Memory B cell (primary cell): ENCODE results near the gene IGF2BP2.

Source experiments
- ATAC-seq: fragments of 150-1000 bp; cut with Tn5 transposase; 2 replicates; pipeline ENCODE4 v1.10.0; 2021; ENCODE audit warnings: low read depth, mild to moderate bottlenecking, moderate library complexity
- DNase-seq, 2 donors: peaks; one replicate each; pipeline ENCODE4 v3.0.0; 2022; ENCODE audit warnings: low spot score in 2 of 2
- H3K27ac Mint-ChIP-seq: one replicate; pipeline ENCODE4 v1.8.0; 2022; ENCODE audit warnings: mild to moderate bottlenecking, moderate library complexity, mixed read lengths
- H3K27me3 Mint-ChIP-seq: one replicate; pipeline ENCODE4 v1.8.0; 2022; ENCODE audit warnings: mixed read lengths
- H3K36me3 Mint-ChIP-seq: one replicate; pipeline ENCODE4 v1.8.0; 2022; ENCODE audit warnings: mild to moderate bottlenecking, mixed read lengths
- H3K4me1 Mint-ChIP-seq: one replicate; pipeline ENCODE4 v1.8.0; 2022; ENCODE audit warnings: mixed read lengths
- H3K4me3 Mint-ChIP-seq: one replicate; pipeline ENCODE4 v1.8.0; 2022; ENCODE audit warnings: mild to moderate bottlenecking, moderate library complexity, mixed read lengths
- H3K9me3 Mint-ChIP-seq: one replicate; pipeline ENCODE4 v1.8.0; 2022; ENCODE audit warnings: mixed read lengths

IGF2BP2 gene

DNA sequence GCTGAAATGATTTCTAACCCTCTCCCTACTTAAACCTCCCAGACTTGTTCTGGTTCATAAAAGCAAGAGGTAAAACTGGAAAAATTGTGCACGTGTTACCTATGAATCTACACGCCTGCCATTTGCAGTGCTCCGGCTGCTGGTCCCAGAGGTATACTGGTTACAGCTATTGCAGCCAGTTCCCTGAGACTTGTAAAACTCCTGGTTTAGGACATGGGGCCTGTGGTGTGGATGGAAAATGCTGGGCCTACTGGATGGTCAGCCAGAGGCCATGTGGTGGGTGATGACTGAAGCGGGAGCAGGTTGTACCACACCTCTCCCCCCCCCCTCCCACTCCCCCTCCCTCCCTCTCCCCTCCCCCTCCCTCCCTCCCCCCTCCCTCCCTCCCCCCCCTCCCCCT lies 193.7 kb downstream of the IGF2BP2 start:
- no peak for DNase-seq
- H3K4me1 Mint-ChIP-seq, result no peaks in the 10 kb centered on the region
- no peaks in the 10 kb centered on the region for H3K9me3 Mint-ChIP-seq
- H3K36me3 Mint-ChIP-seq, result peaks cover 11% of the 10 kb centered on the region
- no peak overlapping the region for H3K27ac Mint-ChIP-seq
- ATAC-seq, result no peak
- H3K27me3 Mint-ChIP-seq, result no peaks in the 10 kb centered on the region
- no peak overlapping the region for H3K4me3 Mint-ChIP-seq

DNA sequence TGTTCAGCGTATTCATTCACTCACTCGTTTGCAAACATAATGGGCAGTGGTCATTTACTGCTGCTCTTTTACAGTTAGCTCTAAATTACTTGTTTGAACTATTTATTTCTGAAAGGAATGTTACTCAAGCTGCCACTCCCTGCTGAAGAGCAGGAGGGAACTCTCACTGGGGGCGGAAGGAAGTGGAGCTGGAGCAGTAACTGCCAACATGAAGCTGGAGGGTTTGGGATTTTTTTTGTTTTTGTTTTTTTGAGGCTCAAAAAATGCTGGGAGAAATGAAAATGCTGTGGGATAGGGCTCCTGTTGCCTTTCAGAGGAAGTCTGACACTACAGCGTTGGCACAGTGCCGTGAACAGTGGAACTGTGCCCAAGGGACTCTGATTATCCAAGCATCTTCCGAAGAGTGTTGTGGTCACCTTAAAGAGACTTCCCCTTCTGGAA lies 194.6 kb downstream of the IGF2BP2 start:
- Mint-ChIP-seq H3K9me3 (no peaks in the 10 kb centered on the region), H3K27me3 (no peaks in the 10 kb centered on the region), H3K27ac (peak overlapping the region; percentile 9), H3K36me3 (peaks cover 11% of the 10 kb centered on the region), H3K4me1 (no peaks in the 10 kb centered on the region), H3K4me3 (no peak overlapping the region)
- no peak for DNase-seq
- no peak for ATAC-seq

GRCh38 chr3:185629554-185630181 lies 195.2 kb downstream of the IGF2BP2 start:
- Mint-ChIP-seq H3K4me1 (no peaks in the 10 kb centered on the region), H3K4me3 (no peak overlapping the region), H3K9me3 (no peaks in the 10 kb centered on the region), H3K27ac (peak overlapping the region; percentile 9), H3K27me3 (no peaks in the 10 kb centered on the region), H3K36me3 (peaks cover 13% of the 10 kb centered on the region)
- DNase-seq (no peak), ATAC-seq (no peak)

DNA sequence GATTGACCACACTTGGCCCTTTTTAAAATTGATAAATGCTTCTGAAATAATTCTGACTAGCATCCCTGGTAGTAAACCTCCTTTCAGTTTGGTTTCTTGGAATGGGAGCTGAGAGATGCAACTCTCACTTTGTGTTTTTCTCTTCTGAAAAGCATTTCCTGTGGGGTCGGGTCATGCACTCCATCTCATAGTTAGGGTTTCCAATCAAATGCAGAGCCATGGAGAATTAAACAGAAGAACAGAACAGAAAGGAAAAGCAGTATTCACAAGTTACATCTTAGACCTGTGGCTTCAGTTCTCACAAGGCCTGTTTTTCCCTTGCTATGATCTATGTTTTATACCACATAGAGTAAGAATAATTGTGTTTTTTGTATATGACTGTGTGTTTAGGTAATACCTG lies 199.1 kb downstream of the IGF2BP2 start:
- Mint-ChIP-seq H3K27me3 (no peaks in the 10 kb centered on the region), H3K27ac (no peak overlapping the region), H3K4me3 (no peak overlapping the region), H3K4me1 (no peaks in the 10 kb centered on the region), H3K9me3 (no peaks in the 10 kb centered on the region), H3K36me3 (peaks cover 16% of the 10 kb centered on the region)
- DNase-seq, result no peak
- no peak for ATAC-seq

DNA sequence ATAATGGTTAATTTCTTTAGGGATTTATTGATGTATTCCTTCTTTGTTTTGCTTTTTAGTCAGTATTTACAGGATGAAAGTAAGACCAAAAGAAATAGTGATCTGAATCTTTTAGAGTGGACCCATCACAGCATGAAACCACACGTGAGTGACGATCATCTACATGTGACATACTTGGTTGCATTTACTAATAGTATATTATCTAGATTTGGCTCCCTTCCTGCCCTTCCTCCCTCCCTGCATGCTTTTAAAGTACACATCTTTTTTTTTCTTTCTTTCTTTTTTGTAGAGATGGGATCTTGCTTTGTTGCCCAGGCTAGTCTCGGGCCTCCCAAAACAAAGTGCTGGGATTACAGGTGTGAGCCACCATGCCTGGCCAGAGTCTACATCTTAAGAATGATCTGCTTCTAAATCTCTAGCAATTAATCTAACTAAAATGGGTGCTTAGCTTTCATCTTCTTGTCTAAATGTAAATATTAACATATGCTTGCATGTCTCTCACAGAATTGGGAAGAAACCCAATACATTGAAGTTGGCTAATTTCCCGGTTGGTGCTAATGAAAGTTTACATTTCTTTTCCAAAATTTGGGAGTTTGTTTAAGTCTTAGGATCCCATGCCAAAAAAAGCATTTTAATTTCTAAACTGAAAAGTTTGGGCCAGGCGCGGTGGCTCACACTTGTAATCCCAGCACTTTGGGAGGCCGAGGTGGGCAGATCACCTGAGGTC lies 200.7 kb downstream of the IGF2BP2 start:
- Mint-ChIP-seq H3K36me3 (peaks cover 15% of the 10 kb centered on the region), H3K4me1 (no peaks in the 10 kb centered on the region), H3K27me3 (no peaks in the 10 kb centered on the region), H3K4me3 (no peak overlapping the region), H3K27ac (no peak overlapping the region), H3K9me3 (no peaks in the 10 kb centered on the region)
- ATAC-seq (no peak), DNase-seq (no peak)

DNA sequence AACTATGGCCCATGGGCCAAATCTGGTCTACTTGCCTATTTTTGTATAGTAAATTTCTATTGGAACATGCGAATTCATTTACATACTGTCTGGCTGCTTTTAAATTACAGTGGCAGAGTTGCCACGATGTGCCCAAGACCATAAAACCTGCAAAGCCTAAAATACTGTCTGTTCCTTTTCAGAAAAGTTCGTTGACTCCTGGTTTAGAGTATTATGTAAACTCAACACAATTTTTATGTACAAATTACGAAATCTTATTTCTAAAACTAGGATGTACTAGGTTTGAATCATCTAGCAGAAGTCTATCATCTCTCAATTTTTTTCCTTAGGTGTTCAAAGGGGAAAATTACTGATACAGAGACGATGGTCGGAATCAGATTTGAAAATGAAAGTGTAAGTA lies 211.8 kb downstream of the IGF2BP2 start:
- Mint-ChIP-seq H3K9me3 (no peaks in the 10 kb centered on the region), H3K36me3 (peaks cover 31% of the 10 kb centered on the region), H3K27ac (no peak overlapping the region), H3K4me3 (no peak overlapping the region), H3K27me3 (no peaks in the 10 kb centered on the region), H3K4me1 (no peaks in the 10 kb centered on the region)
- ATAC-seq (no peak), DNase-seq (no peak)

DNA sequence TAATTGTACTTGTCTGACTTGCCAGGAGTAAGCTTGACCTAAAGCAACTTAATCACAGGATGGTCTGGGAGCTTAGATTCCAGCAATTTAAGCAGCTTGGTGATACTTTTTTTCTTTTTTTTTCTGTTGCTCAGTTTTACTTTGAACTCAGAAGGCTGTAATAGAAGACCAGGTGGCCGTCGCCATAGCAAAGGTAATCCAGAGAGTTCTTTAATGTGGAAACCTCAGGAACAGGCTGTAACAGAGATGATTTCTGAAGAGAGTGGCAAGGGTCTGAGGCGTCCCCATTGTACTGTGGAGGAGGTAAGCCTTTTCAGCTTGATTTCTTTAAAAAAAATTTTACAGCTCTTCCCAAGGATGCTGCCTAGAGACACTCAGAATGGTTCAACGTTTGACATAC lies 218.6 kb downstream of the IGF2BP2 start:
- Mint-ChIP-seq H3K4me3 (no peak overlapping the region), H3K4me1 (no peaks in the 10 kb centered on the region), H3K9me3 (no peaks in the 10 kb centered on the region), H3K27me3 (no peaks in the 10 kb centered on the region), H3K27ac (no peak overlapping the region), H3K36me3 (peaks cover 45% of the 10 kb centered on the region)
- ATAC-seq (no peak), DNase-seq (no peak)

- peaks cover 44% of the 10 kb centered on the region for H3K36me3 Mint-ChIP-seq
These were observed 219.3 kb downstream of the IGF2BP2 start for GRCh38 chr3:185605566-185605965.

GRCh38 chr3:185595526-185595925 lies 229.3 kb downstream of the IGF2BP2 start:
- peak overlapping the region; percentile 70 for H3K4me3 Mint-ChIP-seq
- DNase-seq (no peak), ATAC-seq (peak; percentile 95)
- peaks cover 13% of the 10 kb centered on the region for H3K36me3 Mint-ChIP-seq
- H3K27me3 Mint-ChIP-seq, result no peaks in the 10 kb centered on the region
- peaks cover 8% of the 10 kb centered on the region for H3K4me1 Mint-ChIP-seq
- no peaks in the 10 kb centered on the region for H3K9me3 Mint-ChIP-seq
- H3K27ac Mint-ChIP-seq, result peak overlapping the region; percentile 93

More at GRCh38 chr3:185605566-185605965, 219.3 kb downstream of the IGF2BP2 start:
- Mint-ChIP-seq H3K4me3 (no peak overlapping the region), H3K9me3 (no peaks in the 10 kb centered on the region), H3K27ac (no peak overlapping the region), H3K4me1 (no peaks in the 10 kb centered on the region), H3K27me3 (no peaks in the 10 kb centered on the region)
- ATAC-seq (no peak), DNase-seq (no peak)

DNA sequence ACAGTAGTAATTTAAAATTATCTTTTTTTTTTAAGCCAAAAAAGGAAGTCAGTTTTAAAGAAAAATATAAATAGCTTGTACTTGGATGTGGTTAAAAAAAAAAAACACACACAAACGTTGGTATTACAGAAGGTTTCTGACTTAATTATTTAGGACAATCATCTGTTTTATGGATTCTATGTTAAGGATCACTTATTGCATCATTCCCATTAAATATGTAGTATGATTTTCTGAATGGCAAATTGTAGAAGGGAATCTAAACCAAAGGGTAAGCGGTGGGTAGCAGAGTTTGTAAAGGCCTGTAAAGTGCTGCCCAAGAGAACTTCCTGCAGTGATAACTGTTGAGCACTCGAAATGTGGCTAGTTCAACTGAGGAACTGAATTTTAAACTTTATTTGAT lies 230.8 kb downstream of the IGF2BP2 start:
- Mint-ChIP-seq H3K4me1 (peaks cover 8% of the 10 kb centered on the region), H3K27me3 (no peaks in the 10 kb centered on the region), H3K4me3 (no peak overlapping the region), H3K9me3 (no peaks in the 10 kb centered on the region), H3K27ac (no peak overlapping the region), H3K36me3 (peaks cover 10% of the 10 kb centered on the region)
- DNase-seq, result no peak
- no peak for ATAC-seq
